AG08395 (cell line): ENCODE measurements around the gene NAPB.

Source experiments
- DNase-seq: peaks from one replicate; pipeline ENCODE4 v3.0.0; 2012; ENCODE audit warnings: mixed read lengths, low spot score

NAPB gene

GRCh38 chr20:23404196-23404595, 17.1 kb downstream of the NAPB start:
- no peak for DNase-seq

GRCh38 chr20:23403751-23404150, 17.5 kb downstream of the NAPB start:
- no peak for DNase-seq

- DNase-seq: no peak
These were observed 20.2 kb downstream of the NAPB start for GRCh38 chr20:23401051-23401450.

GRCh38 chr20:23399568-23400241, 21.6 kb downstream of the NAPB start:
- DNase-seq: peak; percentile 42

- peak; percentile 49 for DNase-seq
These were observed 23.3 kb downstream of the NAPB start for GRCh38 chr20:23397961-23398360.

- DNase-seq: no peak
These were observed 24.2 kb downstream of the NAPB start for GRCh38 chr20:23396950-23397627.

GRCh38 chr20:23393996-23394775, 27.1 kb downstream of the NAPB start:
- DNase-seq: no peak

- DNase-seq: no peak
These were observed 29.5 kb downstream of the NAPB start for GRCh38 chr20:23391707-23392310.

GRCh38 chr20:23390091-23390774, 31.1 kb downstream of the NAPB start:
- no peak for DNase-seq

- no peak for DNase-seq
These were observed 34.2 kb downstream of the NAPB start for GRCh38 chr20:23387118-23387443.

- DNase-seq: no peak
These were observed 34.8 kb downstream of the NAPB start for GRCh38 chr20:23386304-23387117.

GRCh38 chr20:23381876-23382275, 39.4 kb downstream of the NAPB start:
- no peak for DNase-seq

- no peak for DNase-seq
These were observed 41.5 kb downstream of the NAPB start for GRCh38 chr20:23379772-23380171.

GRCh38 chr20:23375827-23376226, 45.5 kb downstream of the NAPB start:
- no peak for DNase-seq

GRCh38 chr20:23374441-23374840, 46.8 kb downstream of the NAPB start:
- no peak for DNase-seq

- DNase-seq: no peak
These were observed 49.8 kb downstream of the NAPB start for GRCh38 chr20:23371496-23371895.

- DNase-seq: no peak
These were observed 50.4 kb downstream of the NAPB start for GRCh38 chr20:23370873-23371272.

GRCh38 chr20:23370274-23370673, 51.0 kb downstream of the NAPB start:
- DNase-seq: no peak

GRCh38 chr20:23369072-23369823, 52.0 kb downstream of the NAPB start:
- DNase-seq: no peak

- DNase-seq: no peak
These were observed 52.8 kb downstream of the NAPB start for GRCh38 chr20:23368316-23369071.
